RWPE2 (cell line): ENCODE data around the gene TSEN2.
A peak's percentile ranks its signal among the peaks of the same experiment; 100 is the strongest.

Experiments
- ATAC-seq: fragments of 200-7000 bp; cut with Tn5 transposase; 3 replicates; pipeline ENCODE4 v1.9.1; 2021; ENCODE audit warnings: low read depth
- DNase-seq: peaks from one replicate; pipeline ENCODE4 v3.0.0-alpha.2; 2020; ENCODE audit warnings: low spot score
- H3K27ac ChIP-seq: fragments of 450-650 bp; 2 replicates; pipeline ENCODE4 v1.5.1; 2017; ENCODE audit warnings: mild to moderate bottlenecking; ENCODE audit not compliant: poor library complexity, severe bottlenecking
- H3K27me3 ChIP-seq: fragments of 250-450 bp; sonication (Bioruptor Pico); 2 replicates; pipeline ENCODE4 v1.5.1; 2021; ENCODE audit warnings: mild to moderate bottlenecking, moderate library complexity; ENCODE audit not compliant: insufficient read depth, poor library complexity, severe bottlenecking
- H3K36me3 ChIP-seq: fragments of 250-450 bp; sonication (Bioruptor Pico); 2 replicates; pipeline ENCODE4 v1.5.1; 2020; ENCODE audit warnings: low read depth, mild to moderate bottlenecking, moderate library complexity
- H3K4me1 ChIP-seq: fragments of 250-450 bp; sonication (Bioruptor Pico); 2 replicates; pipeline ENCODE4 v1.5.1; 2021; ENCODE audit warnings: mild to moderate bottlenecking, moderate library complexity; ENCODE audit not compliant: insufficient read depth, poor library complexity, severe bottlenecking
- H3K4me3 ChIP-seq: fragments of 250-450 bp; sonication (Bioruptor Pico); 2 replicates; pipeline ENCODE4 v1.5.1; 2021; ENCODE audit warnings: mild to moderate bottlenecking, moderate library complexity; ENCODE audit not compliant: severe bottlenecking
- H3K9me3 ChIP-seq: fragments of 250-450 bp; sonication (Bioruptor Pico); 2 replicates; pipeline ENCODE4 v1.5.1; 2021; ENCODE audit warnings: mild to moderate bottlenecking, moderate library complexity; ENCODE audit not compliant: severe bottlenecking
- CTCF ChIP-seq: fragments of 450-650 bp; IDR thresholded peaks from one replicate; pipeline ENCODE4 v1.5.1; 2017; ENCODE audit warnings: mild to moderate bottlenecking, moderate library complexity; ENCODE audit not compliant: poor library complexity, severe bottlenecking

TSEN2 gene

GRCh38 chr3:12443781-12444522 lies 40.3 kb upstream of the TSEN2 start:
- Histone ChIP-seq H3K4me1 (peaks cover 16% of the 10 kb centered on the region), H3K9me3 (no peaks in the 10 kb centered on the region), H3K4me3 (no peak overlapping the region), H3K27ac (peak overlapping the region; percentile 75), H3K27me3 (no peaks in the 10 kb centered on the region), H3K36me3 (no peaks in the 10 kb centered on the region)
- no peak for ATAC-seq
- DNase-seq = no peak
- no peak for TF ChIP-seq CTCF

GRCh38 chr3:12444582-12445471 lies 39.5 kb upstream of the TSEN2 start:
- no peaks in the 10 kb centered on the region for H3K9me3 ChIP-seq
- H3K27me3 ChIP-seq = no peaks in the 10 kb centered on the region
- H3K4me1 ChIP-seq = peaks cover 16% of the 10 kb centered on the region
- peak; percentile 62 for DNase-seq
- H3K4me3 ChIP-seq = no peak overlapping the region
- no peaks in the 10 kb centered on the region for H3K36me3 ChIP-seq
- TF ChIP-seq CTCF = no peak
- ATAC-seq = peak; percentile 81
- peak overlapping the region; percentile 75 for H3K27ac ChIP-seq

- no peak overlapping the region for H3K4me3 ChIP-seq
- H3K9me3 ChIP-seq = no peaks in the 10 kb centered on the region
- no peaks in the 10 kb centered on the region for H3K36me3 ChIP-seq
- no peak for TF ChIP-seq CTCF
- peak; percentile 22 for DNase-seq
- peak overlapping the region; percentile 75 for H3K27ac ChIP-seq
- H3K4me1 ChIP-seq = peaks cover 16% of the 10 kb centered on the region
- ATAC-seq = no peak; the same call in 2 of the 3 replicates
- no peaks in the 10 kb centered on the region for H3K27me3 ChIP-seq
Observed at GRCh38 chr3:12445523-12446240, 38.6 kb upstream of the TSEN2 start.

GRCh38 chr3:12446298-12446697 lies 38.0 kb upstream of the TSEN2 start:
- Histone ChIP-seq H3K4me1 (peaks cover 16% of the 10 kb centered on the region), H3K27me3 (no peaks in the 10 kb centered on the region), H3K27ac (peak overlapping the region; percentile 75), H3K36me3 (no peaks in the 10 kb centered on the region), H3K4me3 (no peak overlapping the region), H3K9me3 (no peaks in the 10 kb centered on the region)
- no peak for TF ChIP-seq CTCF
- DNase-seq = peak; percentile 15
- ATAC-seq = no peak
